ENCODE results near the gene CBX8. TPM values are rescaled to one million over a fixed set of nuclear protein-coding genes. Genes with fewer than 3 reads are reported as not detected.

CBX8 gene
- total RNA-seq, 1 experiment from 2014 or later: 11.3 TPM

DNA sequence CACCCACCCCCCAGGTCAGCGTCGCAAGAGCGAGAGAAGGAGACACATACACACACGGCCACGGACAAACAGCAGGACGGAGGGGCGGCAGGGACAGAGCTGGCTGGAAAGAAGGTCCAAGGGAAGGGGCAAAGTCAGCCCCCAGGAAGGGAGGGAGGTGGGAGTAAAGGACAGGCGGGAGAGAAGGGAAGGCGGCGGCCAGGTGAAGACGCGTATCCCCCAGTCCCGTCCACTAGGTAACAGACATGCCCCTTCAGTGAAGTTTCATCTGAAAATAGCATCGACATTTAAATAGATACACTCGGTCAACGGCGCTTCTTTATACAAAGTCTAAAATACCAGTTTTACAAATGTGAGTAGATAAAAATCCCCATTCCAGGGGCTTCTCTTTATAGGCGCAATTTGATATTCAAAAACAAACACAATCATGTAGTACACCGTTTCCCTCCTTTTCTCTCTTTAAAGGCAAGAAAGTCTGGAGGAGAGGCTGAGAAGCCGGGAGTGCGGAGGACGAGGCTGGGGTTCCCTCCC is 4.5 kb downstream of the CBX8 start:
- peaks cover 22% of the 10 kb centered on the region for H3K79me2 ChIP-seq (ENCODE audit: low read length)
- H3K4me3 ChIP-seq (ENCODE audit: low read length): no peak overlapping the region
- H3K9me3 ChIP-seq (ENCODE audit: low read length): no peaks in the 10 kb centered on the region
- DNase-seq (no peak), ATAC-seq (no peak)
- H3K4me2 ChIP-seq (ENCODE audit: low read length): no peak overlapping the region
- no peak overlapping the region for H2AFZ ChIP-seq (ENCODE audit: low read length)
- H3K4me1 ChIP-seq (ENCODE audit: insufficient read depth, low read length): peaks cover 14% of the 10 kb centered on the region
- peaks cover 9% of the 10 kb centered on the region; the same call in 1 of the 2 replicates for H3K27me3 ChIP-seq (ENCODE audit: low read length)
- BruUV-seq (replicated peaks): no TSS peak
- intact Hi-C loops (cut with micrococcal nuclease): loop anchor here (5.0 kb wide), 1 partner anchor 125 kb away; no protein-coding TSS in a partner anchor
- H4K20me1 ChIP-seq (ENCODE audit: low read length): peaks cover 3% of the 10 kb centered on the region; the same call in 1 of the 2 replicates
- no peak overlapping the region for H3K9ac ChIP-seq (ENCODE audit: low read length)
- no peak overlapping the region for H3K27ac ChIP-seq (ENCODE audit: low read length)
- H3K9me2 ChIP-seq (replicated peaks; ENCODE audit: low read length): no peaks in the 10 kb centered on the region
- H3K36me3 ChIP-seq (ENCODE audit: low read depth, low read length): 0 out of 2 replicates have a peak, but pooled peaks cover 6% of the 10 kb centered on the region
- TF ChIP-seq EZH2 (IDR thresholded peaks at IDR 0.05; ENCODE audit: low read length, unreplicated experiment) (no peak), EZH2phosphoT487 (IDR thresholded peaks at IDR 0.05; ENCODE audit: borderline replicate concordance, low read length) (no peak)
- TF ChIP-seq, protein P1, sequence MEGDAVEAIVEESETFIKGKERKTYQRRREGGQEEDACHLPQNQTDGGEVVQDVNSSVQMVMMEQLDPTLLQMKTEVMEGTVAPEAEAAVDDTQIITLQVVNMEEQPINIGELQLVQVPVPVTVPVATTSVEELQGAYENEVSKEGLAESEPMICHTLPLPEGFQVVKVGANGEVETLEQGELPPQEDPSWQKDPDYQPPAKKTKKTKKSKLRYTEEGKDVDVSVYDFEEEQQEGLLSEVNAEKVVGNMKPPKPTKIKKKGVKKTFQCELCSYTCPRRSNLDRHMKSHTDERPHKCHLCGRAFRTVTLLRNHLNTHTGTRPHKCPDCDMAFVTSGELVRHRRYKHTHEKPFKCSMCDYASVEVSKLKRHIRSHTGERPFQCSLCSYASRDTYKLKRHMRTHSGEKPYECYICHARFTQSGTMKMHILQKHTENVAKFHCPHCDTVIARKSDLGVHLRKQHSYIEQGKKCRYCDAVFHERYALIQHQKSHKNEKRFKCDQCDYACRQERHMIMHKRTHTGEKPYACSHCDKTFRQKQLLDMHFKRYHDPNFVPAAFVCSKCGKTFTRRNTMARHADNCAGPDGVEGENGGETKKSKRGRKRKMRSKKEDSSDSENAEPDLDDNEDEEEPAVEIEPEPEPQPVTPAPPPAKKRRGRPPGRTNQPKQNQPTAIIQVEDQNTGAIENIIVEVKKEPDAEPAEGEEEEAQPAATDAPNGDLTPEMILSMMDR (conservative IDR thresholded peaks at IDR 0.05; ENCODE audit: low read depth, low read length): no peak
- ChIA-PET POLR2A (ENCODE audit: unreplicated experiment) (no interaction called here), CTCF (interaction anchor here (0.5 kb wide), 1 partner anchor 51 kb away, joined by 4 read pairs; no protein-coding TSS in a partner anchor)
- H3F3A ChIP-seq (ENCODE audit: low read length, unreplicated experiment): peaks cover 3% of the 10 kb centered on the region

DNA sequence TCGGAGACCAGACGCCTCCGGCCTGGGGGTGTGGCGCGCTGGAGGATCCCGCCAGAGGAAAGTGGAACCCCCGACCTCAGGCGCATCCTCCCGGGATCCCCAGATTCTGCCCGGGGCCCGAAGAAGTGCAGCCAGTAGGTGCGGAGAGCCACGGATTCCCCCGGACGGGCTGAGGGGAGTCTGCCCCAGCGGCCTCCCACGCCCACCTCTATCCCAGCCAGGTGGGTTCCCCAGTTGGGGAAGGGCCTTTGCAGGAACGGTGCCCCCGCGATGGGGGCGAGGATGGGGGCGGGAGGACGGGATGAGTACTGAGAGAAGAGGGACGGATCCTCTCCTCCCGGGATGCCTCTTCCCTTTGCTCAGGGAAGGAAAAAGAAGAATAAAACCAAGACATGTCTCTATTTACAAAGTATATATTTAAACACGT is 5.1 kb downstream of the CBX8 start:
- Histone ChIP-seq H3K9me3 (ENCODE audit: low read length) (no peaks in the 10 kb centered on the region), H3K4me1 (ENCODE audit: insufficient read depth, low read length) (peaks cover 14% of the 10 kb centered on the region), H4K20me1 (ENCODE audit: low read length) (peaks cover 3% of the 10 kb centered on the region; the same call in 1 of the 2 replicates), H3K9me2 (replicated peaks; ENCODE audit: low read length) (no peaks in the 10 kb centered on the region), H3K27ac (ENCODE audit: low read length) (no peak overlapping the region), H3F3A (ENCODE audit: low read length, unreplicated experiment) (peaks cover 3% of the 10 kb centered on the region), H2AFZ (ENCODE audit: low read length) (no peak overlapping the region), H3K4me3 (ENCODE audit: low read length) (no peak overlapping the region), H3K9ac (ENCODE audit: low read length) (no peak overlapping the region), H3K79me2 (ENCODE audit: low read length) (peaks cover 22% of the 10 kb centered on the region), H3K27me3 (ENCODE audit: low read length) (peaks cover 9% of the 10 kb centered on the region; the same call in 1 of the 2 replicates), H3K36me3 (ENCODE audit: low read depth, low read length) (0 out of 2 replicates have a peak, but pooled peaks cover 6% of the 10 kb centered on the region), H3K4me2 (ENCODE audit: low read length) (no peak overlapping the region)
- no peak for DNase-seq
- no peak for ATAC-seq
- no TSS peak for BruUV-seq (replicated peaks)
- ChIA-PET POLR2A (ENCODE audit: unreplicated experiment) (no interaction called here), CTCF (no interaction called here)
- TF ChIP-seq, protein P1 (conservative IDR thresholded peaks at IDR 0.05; ENCODE audit: low read depth, low read length): no peak
- TF ChIP-seq EZH2 (IDR thresholded peaks at IDR 0.05; ENCODE audit: low read length, unreplicated experiment) (no peak), EZH2phosphoT487 (IDR thresholded peaks at IDR 0.05; ENCODE audit: borderline replicate concordance, low read length) (no peak)
- intact Hi-C loops (cut with micrococcal nuclease): loop anchor here (5.0 kb wide), 1 partner anchor 126 kb away; no protein-coding TSS in a partner anchor
